IMR-90 (cell line): ENCODE results near the gene ABCC5. TPM values are rescaled to one million over a fixed set of nuclear protein-coding genes. Genes with fewer than 3 reads are reported as not detected.

Experiments
- ATAC-seq: fragments of 200-7000 bp; cut with Tn5 transposase; 2 replicates; pipeline ENCODE4 v1.9.1; 2020; ENCODE audit warnings: low read depth, mild to moderate bottlenecking, moderate library complexity
- BruUV-seq: library from RNA; stranded (reverse); fragments of 400-500 nt; replicated peaks from 2 replicates; lab custom pipeline; 2021; lab: Mats Ljungman, UMichigan
- CTCF ChIA-PET: fragments of 300-600 bp; formaldehyde crosslinking; extraction: SDS; loops from one replicate; lab custom pipeline; 2021; ENCODE audit warnings: antibody characterized with exemption; lab: Yijun Ruan, JAX
- POLR2A ChIA-PET: fragments of 300-600 bp; sonication (Branson Sonifier 250); formaldehyde crosslinking; loops from one replicate; lab custom pipeline; 2022; ENCODE audit warnings: antibody characterized with exemption; ENCODE audit not compliant: unreplicated experiment; lab: Charles Lee
- DNase-seq: peaks from one replicate; pipeline ENCODE4 v3.0.0; 2013
- H2AFZ ChIP-seq: replicated peaks from 2 replicates; pipeline ENCODE3; 2013; ENCODE audit warnings: low read length, mild to moderate bottlenecking; ENCODE audit not compliant: poor library complexity
- H2AK5ac ChIP-seq: 2 replicates; pipeline ENCODE4 v1.6.1; 2013; ENCODE audit warnings: low read depth, low read length, inconsistent platforms
- H2AK9ac ChIP-seq: replicated peaks from 2 replicates; pipeline ENCODE3; 2013; ENCODE audit warnings: mild to moderate bottlenecking, low read depth, low read length, moderate library complexity; ENCODE audit not compliant: poor library complexity
- H2BK120ac ChIP-seq: 2 replicates; pipeline ENCODE4 v1.6.1; 2013; ENCODE audit warnings: low read depth, low read length, inconsistent platforms
- H2BK15ac ChIP-seq: 3 replicates; pipeline ENCODE4 v1.6.1; 2013; ENCODE audit warnings: low read depth, low read length, inconsistent platforms
- H2BK20ac ChIP-seq: 2 replicates; pipeline ENCODE4 v1.6.1; 2013; ENCODE audit warnings: low read depth, mild to moderate bottlenecking, inconsistent platforms, low read length, moderate library complexity
- H2BK5ac ChIP-seq: 2 replicates; pipeline ENCODE4 v1.6.1; 2013; ENCODE audit warnings: mild to moderate bottlenecking, low read depth, low read length, inconsistent platforms; ENCODE audit not compliant: poor library complexity, severe bottlenecking
- H3K14ac ChIP-seq: replicated peaks from 2 replicates; pipeline ENCODE4 v1.6.1; 2013; ENCODE audit warnings: low read depth, low read length, inconsistent platforms
- H3K18ac ChIP-seq: 2 replicates; pipeline ENCODE4 v1.6.1; 2013; ENCODE audit warnings: low read depth, low read length, control low read depth
- H3K23ac ChIP-seq: 2 replicates; pipeline ENCODE4 v1.6.1; 2013; ENCODE audit warnings: low read depth, low read length, inconsistent platforms
- H3K27ac ChIP-seq: 2 replicates; pipeline ENCODE4 v1.5.1; 2013; ENCODE audit warnings: mild to moderate bottlenecking, control low read depth, low read length; ENCODE audit not compliant: insufficient read depth
- H3K27me3 ChIP-seq: 2 replicates; pipeline ENCODE4 v1.6.1; 2013; ENCODE audit warnings: low read length; ENCODE audit not compliant: control insufficient read depth, insufficient read depth
- H3K36me3 ChIP-seq: 2 replicates; pipeline ENCODE4 v1.6.1; 2013; ENCODE audit warnings: low read length, mixed read lengths; ENCODE audit not compliant: control insufficient read depth, insufficient read depth
- H3K4ac ChIP-seq: 2 replicates; pipeline ENCODE4 v1.6.1; 2013; ENCODE audit warnings: low read depth, low read length, inconsistent platforms
- H3K4me1 ChIP-seq: 2 replicates; pipeline ENCODE4 v1.6.1; 2013; ENCODE audit warnings: low read length, mixed read lengths; ENCODE audit not compliant: control insufficient read depth, insufficient read depth
- H3K4me2 ChIP-seq: 2 replicates; pipeline ENCODE4 v1.6.1; 2013; ENCODE audit warnings: low read depth, mild to moderate bottlenecking, control low read depth, low read length, moderate library complexity
- H3K4me3 ChIP-seq: 2 replicates; pipeline ENCODE4 v1.5.1; 2013; ENCODE audit warnings: low read depth, mild to moderate bottlenecking, control low read depth, low read length, moderate library complexity; ENCODE audit not compliant: insufficient read depth
- H3K56ac ChIP-seq: 2 replicates; pipeline ENCODE4 v1.6.1; 2013; ENCODE audit warnings: low read length, inconsistent platforms; ENCODE audit not compliant: insufficient read depth; ENCODE audit errors: extremely low read depth
- H3K79me1 ChIP-seq, 2 experiments: 2 replicates each; pipeline ENCODE4 v1.6.1; 2013; ENCODE audit warnings: low read length in 2 of 2, inconsistent platforms in 1 of 2, low read depth in 1 of 2
- H3K9ac ChIP-seq: 2 replicates; pipeline ENCODE4 v1.6.1; 2013; ENCODE audit warnings: low read depth, low read length, control low read depth
- H3K9me1 ChIP-seq: 2 replicates; pipeline ENCODE4 v1.6.1; 2013; ENCODE audit warnings: low read length, inconsistent platforms; ENCODE audit not compliant: insufficient read depth
- H3K9me3 ChIP-seq: 2 replicates; pipeline ENCODE4 v1.6.1; 2013; ENCODE audit warnings: low read length; ENCODE audit not compliant: control insufficient read depth, insufficient read depth
- H4K20me1 ChIP-seq: 2 replicates; pipeline ENCODE4 v1.6.1; 2013; ENCODE audit warnings: low read length, inconsistent platforms; ENCODE audit not compliant: insufficient read depth
- H4K5ac ChIP-seq: 2 replicates; pipeline ENCODE4 v1.6.1; 2013; ENCODE audit warnings: mild to moderate bottlenecking, low read depth, low read length, control low read depth
- H4K8ac ChIP-seq, 2 experiments: 2 replicates each; pipeline ENCODE4 v1.6.1; 2013; ENCODE audit warnings: low read depth in 2 of 2, low read length in 2 of 2, control low read depth in 1 of 2, inconsistent platforms in 1 of 2
- H4K91ac ChIP-seq: 2 replicates; pipeline ENCODE4 v1.6.1; 2013; ENCODE audit warnings: low read depth, low read length, inconsistent platforms; ENCODE audit not compliant: insufficient read depth
- BHLHE40 ChIP-seq: fragments of 150-350 bp; IDR thresholded peaks from 2 replicates; pipeline ENCODE4 v1.6.1; 2016; ENCODE audit warnings: mild to moderate bottlenecking, low read depth, low read length
- CHD1 ChIP-seq: IDR thresholded peaks from 2 replicates; pipeline ENCODE4 v1.6.1; 2012; ENCODE audit warnings: low read depth, low read length, improper control_type of control experiment
- CTCF ChIP-seq: conservative IDR thresholded peaks from 2 replicates; pipeline ENCODE4 v1.5.1; 2012; ENCODE audit warnings: mild to moderate bottlenecking, low read depth, low read length, improper control_type of control experiment
- ELK1 ChIP-seq: fragments of 150-350 bp; IDR thresholded peaks from 2 replicates; pipeline ENCODE4 v1.6.1; 2016; ENCODE audit warnings: low read depth, mild to moderate bottlenecking, low read length, moderate library complexity, borderline replicate concordance
- FOS ChIP-seq: fragments of 150-350 bp; IDR thresholded peaks from 2 replicates; pipeline ENCODE4 v1.6.1; 2016; ENCODE audit warnings: low read depth, low read length
- MAFK ChIP-seq: IDR thresholded peaks from 2 replicates; pipeline ENCODE4 v1.6.1; 2012; ENCODE audit warnings: low read depth, low read length, improper control_type of control experiment
- MAZ ChIP-seq: IDR thresholded peaks from 2 replicates; pipeline ENCODE4 v1.6.1; 2012; ENCODE audit warnings: low read depth, mild to moderate bottlenecking, low read length, improper control_type of control experiment, moderate library complexity, borderline replicate concordance
- NFE2L2 ChIP-seq: fragments of 150-350 bp; IDR thresholded peaks from 2 replicates; pipeline ENCODE4 v1.6.1; 2016; ENCODE audit warnings: low read depth, mild to moderate bottlenecking, low read length
- POLR2A ChIP-seq: IDR thresholded peaks from 2 replicates; pipeline ENCODE4 v1.6.1; 2012; ENCODE audit warnings: mild to moderate bottlenecking, low read depth, low read length
- RCOR1 ChIP-seq: IDR thresholded peaks from 2 replicates; pipeline ENCODE4 v1.6.1; 2012; ENCODE audit warnings: mild to moderate bottlenecking, low read length, improper control_type of control experiment; ENCODE audit not compliant: insufficient replicate concordance
- RFX5 ChIP-seq: IDR thresholded peaks from 2 replicates; pipeline ENCODE4 v1.8.0; 2012; ENCODE audit warnings: low read depth, mild to moderate bottlenecking, low read length, moderate library complexity
- SMC3 ChIP-seq: fragments of 150-350 bp; IDR thresholded peaks from 2 replicates; pipeline ENCODE4 v1.6.1; 2016; ENCODE audit warnings: low read depth, mild to moderate bottlenecking, antibody characterized with exemption, low read length, moderate library complexity
- USF2 ChIP-seq: fragments of 150-350 bp; IDR thresholded peaks from 2 replicates; pipeline ENCODE4 v1.6.1; 2017; ENCODE audit warnings: mild to moderate bottlenecking, antibody characterized with exemption, low read length, low read depth
- WGBS, 2 experiments: methylation state at CpG; one replicate each; pipeline versions ENCODE4 v1.1.5 to v1.1.7; 2013; ENCODE audit warnings: missing lambda C conversion rate in 2 of 2; ENCODE audit not compliant: insufficient read length in 1 of 2; ENCODE audit errors: extremely low coverage in 2 of 2; 5-methylcytosine and 5-hydroxymethylcytosine counted together
- dilution Hi-C: fragments of 300-500 bp; cut with HindIII; formaldehyde crosslinking; loops from one replicate; pipeline ENCODE4 v1.14.3; 2018; ENCODE audit warnings: low sequenced_read_pairs; ENCODE audit not compliant: unreplicated experiment
- in situ Hi-C: fragments of 300-500 bp; cut with MboI; formaldehyde crosslinking; loops from 3 replicates; pipeline ENCODE4 v1.14.3; 2019; ENCODE audit warnings: low sequenced_read_pairs, inconsistent platforms, mixed read lengths
- intact Hi-C: fragments of 100-400 bp; cut with micrococcal nuclease; formaldehyde crosslinking; loops from 2 replicates; pipeline ENCODE4 v1.10.0; 2022
- polyA plus RNA-seq, 3 experiments: library from polyadenylated mRNA; depleted of rRNA; stranded (reverse); fragments of >200 nt; gene quantifications; 2 replicates each; pipeline ENCODE4 v1.2.3, GENCODE V29; 2012; ENCODE audit warnings: low replicate concordance in 1 of 3
- total RNA-seq: library from RNA; depleted of rRNA; stranded (reverse); fragments of >200 nt; gene quantifications from 2 replicates; pipeline ENCODE4 v1.2.3, GENCODE V29; 2012

Gene ABCC5
- total and polyA plus RNA-seq, 2 of the 4 experiments (the other 2 are of a cell fraction), result 8.4 to 17.7 TPM

GRCh38 chr3:184042617-184043016 is 24.9 kb upstream of the ABCC5 start:
- Histone ChIP-seq H4K8ac (no peak overlapping the region), H3K9me3 (no peaks in the 10 kb centered on the region), H4K91ac (no peak overlapping the region), H3K79me1 (no peaks in the 10 kb centered on the region), H4K20me1 (no peaks in the 10 kb centered on the region), H2BK5ac (no peak overlapping the region), H3K27me3 (peaks cover 23% of the 10 kb centered on the region), H3K14ac (no peak overlapping the region), H2BK120ac (no peak overlapping the region), H4K5ac (no peak overlapping the region), H3K4me2 (no peak overlapping the region), H3K9ac (no peak overlapping the region), H3K4me1 (no peaks in the 10 kb centered on the region), H3K23ac (no peak overlapping the region), H3K56ac (no peak overlapping the region), H2AK9ac (no peak overlapping the region), H3K9me1 (no peaks in the 10 kb centered on the region), H3K27ac (no peak overlapping the region), H3K4me3 (no peak overlapping the region), H2AFZ (no peak overlapping the region), H3K36me3 (no peaks in the 10 kb centered on the region), H3K4ac (no peak overlapping the region), H3K18ac (no peak overlapping the region), H2BK15ac (no peak overlapping the region), H2AK5ac (no peak overlapping the region), H2BK20ac (no peak overlapping the region)
- in situ Hi-C loops (no loop called here), dilution Hi-C loops (no loop called here), intact Hi-C loops (no loop called here)
- POLR2A ChIA-PET, result no interaction called here
- CTCF ChIA-PET, result no interaction called here
- TF ChIP-seq SMC3 (no peak), NFE2L2 (no peak), USF2 (no peak), CTCF (no peak), BHLHE40 (no peak), FOS (no peak), RCOR1 (no peak), RFX5 (no peak), POLR2A (no peak), MAFK (no peak), ELK1 (no peak), MAZ (no peak), CHD1 (no peak)
- no peak for ATAC-seq
- DNase-seq, result no peak
- no TSS peak for BruUV-seq
- 80% methylated on average over 1 of the region's 1 CpG; no CpG with 5 or more reads in 1 of the 2 experiments for WGBS, 2 experiments
